IMR-90 (cell line): Measurements from ENCODE around the gene CFAP97D2. TPM values are rescaled to one million over a fixed set of nuclear protein-coding genes. Genes with fewer than 3 reads are reported as not detected.

Experiments
- ATAC-seq: fragments of 200-7000 bp; cut with Tn5 transposase; 2 replicates; pipeline ENCODE4 v1.9.1; 2020; ENCODE audit warnings: low read depth, mild to moderate bottlenecking, moderate library complexity
- BruUV-seq: library from RNA; stranded (reverse); fragments of 400-500 nt; replicated peaks from 2 replicates; lab custom pipeline; 2021; lab: Mats Ljungman, UMichigan
- CTCF ChIA-PET: fragments of 300-600 bp; formaldehyde crosslinking; extraction: SDS; loops from one replicate; lab custom pipeline; 2021; ENCODE audit warnings: antibody characterized with exemption; lab: Yijun Ruan, JAX
- POLR2A ChIA-PET: fragments of 300-600 bp; sonication (Branson Sonifier 250); formaldehyde crosslinking; loops from one replicate; lab custom pipeline; 2022; ENCODE audit warnings: antibody characterized with exemption; ENCODE audit not compliant: unreplicated experiment; lab: Charles Lee
- DNase-seq: peaks from one replicate; pipeline ENCODE4 v3.0.0; 2013
- H2AFZ ChIP-seq: replicated peaks from 2 replicates; pipeline ENCODE3; 2013; ENCODE audit warnings: low read length, mild to moderate bottlenecking; ENCODE audit not compliant: poor library complexity
- H2AK5ac ChIP-seq: 2 replicates; pipeline ENCODE4 v1.6.1; 2013; ENCODE audit warnings: low read depth, low read length, inconsistent platforms
- H2AK9ac ChIP-seq: replicated peaks from 2 replicates; pipeline ENCODE3; 2013; ENCODE audit warnings: mild to moderate bottlenecking, low read depth, low read length, moderate library complexity; ENCODE audit not compliant: poor library complexity
- H2BK120ac ChIP-seq: 2 replicates; pipeline ENCODE4 v1.6.1; 2013; ENCODE audit warnings: low read depth, low read length, inconsistent platforms
- H2BK15ac ChIP-seq: 3 replicates; pipeline ENCODE4 v1.6.1; 2013; ENCODE audit warnings: low read depth, low read length, inconsistent platforms
- H2BK20ac ChIP-seq: 2 replicates; pipeline ENCODE4 v1.6.1; 2013; ENCODE audit warnings: low read depth, mild to moderate bottlenecking, inconsistent platforms, low read length, moderate library complexity
- H2BK5ac ChIP-seq: 2 replicates; pipeline ENCODE4 v1.6.1; 2013; ENCODE audit warnings: mild to moderate bottlenecking, low read depth, low read length, inconsistent platforms; ENCODE audit not compliant: poor library complexity, severe bottlenecking
- H3K14ac ChIP-seq: replicated peaks from 2 replicates; pipeline ENCODE4 v1.6.1; 2013; ENCODE audit warnings: low read depth, low read length, inconsistent platforms
- H3K18ac ChIP-seq: 2 replicates; pipeline ENCODE4 v1.6.1; 2013; ENCODE audit warnings: low read depth, low read length, control low read depth
- H3K23ac ChIP-seq: 2 replicates; pipeline ENCODE4 v1.6.1; 2013; ENCODE audit warnings: low read depth, low read length, inconsistent platforms
- H3K27ac ChIP-seq: 2 replicates; pipeline ENCODE4 v1.5.1; 2013; ENCODE audit warnings: mild to moderate bottlenecking, control low read depth, low read length; ENCODE audit not compliant: insufficient read depth
- H3K27me3 ChIP-seq: 2 replicates; pipeline ENCODE4 v1.6.1; 2013; ENCODE audit warnings: low read length; ENCODE audit not compliant: control insufficient read depth, insufficient read depth
- H3K36me3 ChIP-seq: 2 replicates; pipeline ENCODE4 v1.6.1; 2013; ENCODE audit warnings: low read length, mixed read lengths; ENCODE audit not compliant: control insufficient read depth, insufficient read depth
- H3K4ac ChIP-seq: 2 replicates; pipeline ENCODE4 v1.6.1; 2013; ENCODE audit warnings: low read depth, low read length, inconsistent platforms
- H3K4me1 ChIP-seq: 2 replicates; pipeline ENCODE4 v1.6.1; 2013; ENCODE audit warnings: low read length, mixed read lengths; ENCODE audit not compliant: control insufficient read depth, insufficient read depth
- H3K4me2 ChIP-seq: 2 replicates; pipeline ENCODE4 v1.6.1; 2013; ENCODE audit warnings: low read depth, mild to moderate bottlenecking, control low read depth, low read length, moderate library complexity
- H3K4me3 ChIP-seq: 2 replicates; pipeline ENCODE4 v1.5.1; 2013; ENCODE audit warnings: low read depth, mild to moderate bottlenecking, control low read depth, low read length, moderate library complexity; ENCODE audit not compliant: insufficient read depth
- H3K56ac ChIP-seq: 2 replicates; pipeline ENCODE4 v1.6.1; 2013; ENCODE audit warnings: low read length, inconsistent platforms; ENCODE audit not compliant: insufficient read depth; ENCODE audit errors: extremely low read depth
- H3K79me1 ChIP-seq, 2 experiments: 2 replicates each; pipeline ENCODE4 v1.6.1; 2013; ENCODE audit warnings: low read length in 2 of 2, inconsistent platforms in 1 of 2, low read depth in 1 of 2
- H3K9ac ChIP-seq: 2 replicates; pipeline ENCODE4 v1.6.1; 2013; ENCODE audit warnings: low read depth, low read length, control low read depth
- H3K9me1 ChIP-seq: 2 replicates; pipeline ENCODE4 v1.6.1; 2013; ENCODE audit warnings: low read length, inconsistent platforms; ENCODE audit not compliant: insufficient read depth
- H3K9me3 ChIP-seq: 2 replicates; pipeline ENCODE4 v1.6.1; 2013; ENCODE audit warnings: low read length; ENCODE audit not compliant: control insufficient read depth, insufficient read depth
- H4K20me1 ChIP-seq: 2 replicates; pipeline ENCODE4 v1.6.1; 2013; ENCODE audit warnings: low read length, inconsistent platforms; ENCODE audit not compliant: insufficient read depth
- H4K5ac ChIP-seq: 2 replicates; pipeline ENCODE4 v1.6.1; 2013; ENCODE audit warnings: mild to moderate bottlenecking, low read depth, low read length, control low read depth
- H4K8ac ChIP-seq, 2 experiments: 2 replicates each; pipeline ENCODE4 v1.6.1; 2013; ENCODE audit warnings: low read depth in 2 of 2, low read length in 2 of 2, control low read depth in 1 of 2, inconsistent platforms in 1 of 2
- H4K91ac ChIP-seq: 2 replicates; pipeline ENCODE4 v1.6.1; 2013; ENCODE audit warnings: low read depth, low read length, inconsistent platforms; ENCODE audit not compliant: insufficient read depth
- CEBPB ChIP-seq: IDR thresholded peaks from 2 replicates; pipeline ENCODE4 v1.6.1; 2012; ENCODE audit warnings: low read depth, low read length, improper control_type of control experiment
- MAFK ChIP-seq: IDR thresholded peaks from 2 replicates; pipeline ENCODE4 v1.6.1; 2012; ENCODE audit warnings: low read depth, low read length, improper control_type of control experiment
- POLR2A ChIP-seq: IDR thresholded peaks from 2 replicates; pipeline ENCODE4 v1.6.1; 2012; ENCODE audit warnings: mild to moderate bottlenecking, low read depth, low read length
- RFX5 ChIP-seq: IDR thresholded peaks from 2 replicates; pipeline ENCODE4 v1.8.0; 2012; ENCODE audit warnings: low read depth, mild to moderate bottlenecking, low read length, moderate library complexity
- WGBS, 2 experiments: methylation state at CpG; one replicate each; pipeline versions ENCODE4 v1.1.5 to v1.1.7; 2013; ENCODE audit warnings: missing lambda C conversion rate in 2 of 2; ENCODE audit not compliant: insufficient read length in 1 of 2; ENCODE audit errors: extremely low coverage in 2 of 2; 5-methylcytosine and 5-hydroxymethylcytosine counted together
- dilution Hi-C: fragments of 300-500 bp; cut with HindIII; formaldehyde crosslinking; loops from one replicate; pipeline ENCODE4 v1.14.3; 2018; ENCODE audit warnings: low sequenced_read_pairs; ENCODE audit not compliant: unreplicated experiment
- in situ Hi-C: fragments of 300-500 bp; cut with MboI; formaldehyde crosslinking; loops from 3 replicates; pipeline ENCODE4 v1.14.3; 2019; ENCODE audit warnings: low sequenced_read_pairs, inconsistent platforms, mixed read lengths
- intact Hi-C: fragments of 100-400 bp; cut with micrococcal nuclease; formaldehyde crosslinking; loops from 2 replicates; pipeline ENCODE4 v1.10.0; 2022
- polyA plus RNA-seq, 3 experiments: library from polyadenylated mRNA; depleted of rRNA; stranded (reverse); fragments of >200 nt; gene quantifications; 2 replicates each; pipeline ENCODE4 v1.2.3, GENCODE V29; 2012; ENCODE audit warnings: low replicate concordance in 1 of 3
- total RNA-seq: library from RNA; depleted of rRNA; stranded (reverse); fragments of >200 nt; gene quantifications from 2 replicates; pipeline ENCODE4 v1.2.3, GENCODE V29; 2012
- TF ChIP-seq, protein P1 (sequence below): fragments of 150-350 bp; IDR thresholded peaks from 2 replicates; pipeline ENCODE4 v1.6.1; 2016; ENCODE audit warnings: low read depth, mild to moderate bottlenecking, low read length, moderate library complexity, borderline replicate concordance

The CFAP97D2 gene
- total and polyA plus RNA-seq, 2 of the 4 experiments (the other 2 are of a cell fraction), result not detected

DNA sequence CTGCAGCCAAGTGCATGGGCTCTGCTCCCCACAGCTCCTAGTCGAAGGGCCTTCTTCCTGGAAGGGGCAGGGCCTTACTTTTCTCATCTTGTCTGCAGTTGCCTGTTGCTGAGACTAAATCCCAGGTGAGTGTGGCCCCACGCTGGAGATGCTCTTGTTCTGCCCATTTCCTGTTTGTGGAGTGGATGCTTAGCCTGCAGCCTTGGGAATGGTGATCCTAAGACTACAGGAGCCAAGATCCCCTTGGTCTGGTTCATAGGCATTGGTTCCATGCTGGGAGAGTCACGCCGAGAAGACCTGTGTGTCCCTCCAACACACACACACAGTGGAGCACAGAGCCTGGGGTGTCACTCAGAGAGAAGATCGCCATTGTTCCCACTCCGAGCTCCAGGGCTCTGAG lies 23.5 kb downstream of the CFAP97D2 start:
- ChIA-PET CTCF (no interaction called here), POLR2A (no interaction called here)
- no CpG with 5 or more reads among the region's 6 CpGs for WGBS, 2 experiments

More for the DNA sequence above, 23.5 kb downstream of the CFAP97D2 start:
- no peak overlapping the region for H3K56ac ChIP-seq
- no peak overlapping the region for H4K8ac ChIP-seq
- DNase-seq (no peak), ATAC-seq (no peak)
- no peak overlapping the region for H3K4me2 ChIP-seq
- no peak overlapping the region for H3K23ac ChIP-seq
- H3K14ac ChIP-seq, result no peak overlapping the region
- no peak overlapping the region for H4K91ac ChIP-seq
- intact Hi-C loops (no loop called here), dilution Hi-C loops (no loop called here), in situ Hi-C loops (no loop called here)
- H3K4me3 ChIP-seq, result no peak overlapping the region
- H3K9ac ChIP-seq, result no peak overlapping the region
- no peak for TF ChIP-seq CEBPB
- no peak for TF ChIP-seq POLR2A
- TF ChIP-seq MAFK, result no peak
- TF ChIP-seq, protein P1, sequence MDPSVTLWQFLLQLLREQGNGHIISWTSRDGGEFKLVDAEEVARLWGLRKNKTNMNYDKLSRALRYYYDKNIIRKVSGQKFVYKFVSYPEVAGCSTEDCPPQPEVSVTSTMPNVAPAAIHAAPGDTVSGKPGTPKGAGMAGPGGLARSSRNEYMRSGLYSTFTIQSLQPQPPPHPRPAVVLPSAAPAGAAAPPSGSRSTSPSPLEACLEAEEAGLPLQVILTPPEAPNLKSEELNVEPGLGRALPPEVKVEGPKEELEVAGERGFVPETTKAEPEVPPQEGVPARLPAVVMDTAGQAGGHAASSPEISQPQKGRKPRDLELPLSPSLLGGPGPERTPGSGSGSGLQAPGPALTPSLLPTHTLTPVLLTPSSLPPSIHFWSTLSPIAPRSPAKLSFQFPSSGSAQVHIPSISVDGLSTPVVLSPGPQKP, result no peak
- no peak for TF ChIP-seq RFX5
- H3K79me1 ChIP-seq, result no peaks in the 10 kb centered on the region
- H3K27ac ChIP-seq, result no peak overlapping the region
- H2AK9ac ChIP-seq, result no peak overlapping the region
- H2BK5ac ChIP-seq, result no peak overlapping the region
- no peak overlapping the region for H2AK5ac ChIP-seq
- no peaks in the 10 kb centered on the region for H3K4me1 ChIP-seq
- peaks cover 35% of the 10 kb centered on the region for H3K27me3 ChIP-seq
- no peak overlapping the region for H3K4ac ChIP-seq
- H2BK15ac ChIP-seq, result no peak overlapping the region
- H2BK120ac ChIP-seq, result no peak overlapping the region
- H3K9me1 ChIP-seq, result no peaks in the 10 kb centered on the region
- no peak overlapping the region for H4K5ac ChIP-seq
- H3K9me3 ChIP-seq, result peaks cover 9% of the 10 kb centered on the region
- no peak overlapping the region for H3K18ac ChIP-seq
- no peaks in the 10 kb centered on the region for H3K36me3 ChIP-seq
- H4K20me1 ChIP-seq, result no peaks in the 10 kb centered on the region
- no TSS peak for BruUV-seq
- no peak overlapping the region for H2BK20ac ChIP-seq
- no peak overlapping the region for H2AFZ ChIP-seq
